Activated CD8-positive, alpha-beta memory T cell treated with anti-CD3 and anti-CD28 coated beads for 1 hour (primary cell): Measurements from ENCODE around the gene TRPV6.

Experiments
- DNase-seq, 2 donors: peaks; one replicate each; pipeline ENCODE4 v3.0.0-alpha.2; 2020; ENCODE audit warnings: low read depth in 1 of 2; ENCODE audit errors: extremely low read depth in 1 of 2

Gene TRPV6

GRCh38 chr7:142908921-142909890, 23.7 kb upstream of the TRPV6 start:
- no peak for DNase-seq

- DNase-seq = no peak
Measured at GRCh38 chr7:142908290-142908689, 22.7 kb upstream of the TRPV6 start.

- DNase-seq = no peak
Measured at GRCh38 chr7:142906643-142907042, 21.1 kb upstream of the TRPV6 start.

DNA sequence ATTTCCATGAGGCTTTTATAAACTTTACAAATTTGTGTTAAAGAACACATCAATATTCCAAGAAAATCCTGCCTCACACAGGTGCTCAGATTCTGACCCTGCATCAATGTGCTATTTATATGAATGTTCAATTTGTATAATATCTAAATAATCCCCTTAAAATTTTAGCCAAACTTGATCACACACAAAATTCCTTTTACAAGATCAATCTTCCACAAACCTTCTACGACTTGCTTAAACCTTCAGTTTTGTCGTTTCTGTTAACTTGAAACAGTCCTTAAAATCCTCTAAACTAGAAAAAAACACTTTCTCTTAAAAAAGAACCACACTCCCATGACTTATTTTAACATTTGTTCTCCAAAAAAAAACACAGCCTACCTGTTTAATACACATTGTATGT, 20.2 kb upstream of the TRPV6 start:
- DNase-seq = no peak

DNA sequence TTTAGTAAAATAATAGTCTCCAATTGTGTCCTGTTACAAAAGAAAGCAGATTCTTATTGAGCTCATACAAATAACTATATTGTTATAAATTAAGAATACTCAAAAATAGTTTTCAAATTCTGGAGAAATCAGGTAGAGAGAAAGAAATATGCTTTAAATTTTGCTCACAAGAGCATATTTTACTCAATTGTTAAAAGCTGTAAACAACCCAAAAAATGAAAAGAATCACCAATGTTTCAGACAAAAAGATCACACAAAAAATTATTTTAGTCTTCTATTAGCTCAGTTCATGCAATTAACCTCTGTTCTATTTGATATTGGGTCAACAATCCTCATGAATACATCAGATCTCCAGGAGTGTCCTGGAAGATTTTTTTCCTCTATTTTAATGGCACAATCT, 18.6 kb upstream of the TRPV6 start:
- no peak for DNase-seq

DNA sequence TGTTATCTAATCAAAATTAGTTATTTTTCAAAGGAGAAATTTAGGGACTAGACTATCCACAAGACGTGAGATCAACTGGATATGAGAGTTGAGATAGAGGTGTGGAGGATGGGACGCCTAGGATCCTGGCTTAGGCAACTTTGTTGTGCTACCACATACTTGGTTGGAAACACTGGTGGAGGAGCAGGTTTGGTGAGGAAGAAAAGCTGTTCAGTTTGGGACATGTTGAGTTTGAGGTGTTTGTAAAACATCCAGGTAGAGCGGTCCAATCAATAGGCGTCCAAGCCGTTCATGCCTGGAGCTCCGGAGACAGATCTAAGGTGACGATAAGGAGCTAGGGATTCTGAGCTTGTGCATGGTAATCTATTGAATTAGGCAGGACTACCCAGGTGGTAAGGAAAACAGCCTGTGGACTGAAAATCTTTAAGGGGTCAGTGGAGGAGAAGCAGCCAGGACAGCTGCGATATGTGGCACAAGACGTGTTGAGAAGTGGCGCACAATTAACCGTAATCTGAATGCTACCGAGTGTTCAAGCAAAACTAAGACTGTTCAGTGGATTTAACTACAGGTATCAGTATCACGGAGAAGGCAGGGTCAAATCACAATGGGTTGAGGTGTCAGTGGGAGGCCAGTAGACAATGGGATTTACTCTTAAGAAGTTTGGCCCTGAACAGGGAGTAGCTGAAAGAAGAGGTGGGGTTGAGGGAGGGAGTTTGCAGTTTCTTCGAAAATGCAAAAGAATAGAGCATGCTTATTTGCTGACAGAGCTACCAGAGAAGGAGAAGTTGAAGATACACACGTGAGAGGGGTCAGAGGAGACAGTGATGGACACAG, 16.1 kb upstream of the TRPV6 start:
- no peak for DNase-seq

GRCh38 chr7:142899661-142900060, 14.1 kb upstream of the TRPV6 start:
- no peak for DNase-seq

GRCh38 chr7:142898377-142899170, 13.0 kb upstream of the TRPV6 start:
- no peak for DNase-seq

DNA sequence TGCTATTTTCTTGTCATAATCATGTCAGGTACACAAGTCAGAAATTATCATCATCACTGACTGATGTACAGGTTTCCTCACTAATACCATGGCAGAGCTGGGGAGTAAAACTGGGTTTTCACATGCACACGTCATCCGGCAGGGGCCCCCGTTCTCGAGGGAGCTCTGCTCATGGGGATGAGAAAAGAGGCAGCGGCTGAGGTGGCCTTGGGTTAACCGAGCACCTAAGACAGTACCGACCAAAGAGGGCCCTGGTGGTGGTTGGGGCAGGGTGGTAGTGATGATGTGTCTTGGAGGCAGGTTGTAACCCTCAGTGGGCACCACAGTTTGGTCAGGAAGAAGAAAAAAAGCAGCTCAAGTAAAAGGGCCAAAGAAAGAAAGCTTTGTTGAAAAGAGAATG, 12.1 kb upstream of the TRPV6 start:
- DNase-seq = no peak

DNA sequence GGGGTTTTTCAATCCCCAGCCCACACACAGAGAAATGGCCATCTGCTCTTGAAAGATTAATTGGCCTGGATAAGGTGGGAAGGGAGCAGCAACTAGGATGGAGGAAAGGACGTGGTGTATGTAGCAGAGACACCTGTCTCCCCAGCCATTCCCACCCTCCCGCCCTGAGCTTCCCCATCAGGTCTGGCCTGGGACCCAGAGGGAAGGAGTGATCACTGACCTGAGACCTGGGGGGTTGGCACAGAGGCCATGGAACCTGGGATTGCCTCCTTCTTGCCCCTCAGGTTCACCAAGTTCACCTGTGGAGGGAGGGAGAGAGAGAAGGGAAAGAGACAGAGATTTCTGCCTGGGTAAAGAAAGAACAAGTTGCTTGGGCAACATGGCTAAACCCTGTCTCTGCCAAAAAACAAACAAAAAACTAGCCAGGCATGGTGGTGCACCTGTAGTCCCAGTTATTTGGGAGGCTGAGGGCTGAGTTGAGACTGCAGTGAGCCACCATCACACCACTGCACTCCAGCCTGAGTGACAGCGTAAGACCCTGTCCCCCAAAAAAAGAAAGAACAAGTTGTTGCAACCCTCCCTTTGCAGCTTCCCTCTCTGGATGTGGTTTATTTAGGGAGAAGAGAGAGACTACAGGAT, 11.3 kb upstream of the TRPV6 start:
- no peak for DNase-seq

GRCh38 chr7:142896151-142896550, 10.6 kb upstream of the TRPV6 start:
- DNase-seq = no peak

GRCh38 chr7:142894985-142895593, 9.5 kb upstream of the TRPV6 start:
- no peak for DNase-seq

GRCh38 chr7:142894112-142894984, 8.8 kb upstream of the TRPV6 start:
- no peak for DNase-seq

- DNase-seq = no peak
Measured at GRCh38 chr7:142892951-142893350, 7.4 kb upstream of the TRPV6 start.

- no peak for DNase-seq
Measured at GRCh38 chr7:142891490-142892082, 6.0 kb upstream of the TRPV6 start.

DNA sequence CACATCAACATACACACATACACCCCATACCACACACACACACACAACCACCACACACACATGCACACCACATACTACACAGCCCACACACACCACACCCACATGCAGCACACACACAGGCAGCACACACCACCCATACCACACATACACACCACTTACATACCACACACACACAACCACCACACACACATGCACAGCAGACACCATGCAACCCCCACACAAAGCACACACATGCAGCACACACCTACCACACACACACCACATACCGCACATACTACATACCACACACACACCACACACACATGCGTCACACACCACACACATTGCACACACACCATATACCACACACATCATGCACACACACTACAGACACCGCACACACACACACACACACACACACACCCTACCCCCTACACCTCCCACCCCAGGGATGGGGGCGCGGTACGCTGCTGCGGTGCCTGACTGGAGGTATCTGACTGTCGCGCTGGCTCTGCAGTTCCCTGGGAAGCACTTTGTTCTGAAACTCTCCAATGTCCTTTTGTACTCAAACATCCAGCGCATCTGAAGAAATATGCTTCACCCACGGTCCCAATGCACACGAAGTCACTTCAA, 5.4 kb upstream of the TRPV6 start:
- no peak for DNase-seq

DNA sequence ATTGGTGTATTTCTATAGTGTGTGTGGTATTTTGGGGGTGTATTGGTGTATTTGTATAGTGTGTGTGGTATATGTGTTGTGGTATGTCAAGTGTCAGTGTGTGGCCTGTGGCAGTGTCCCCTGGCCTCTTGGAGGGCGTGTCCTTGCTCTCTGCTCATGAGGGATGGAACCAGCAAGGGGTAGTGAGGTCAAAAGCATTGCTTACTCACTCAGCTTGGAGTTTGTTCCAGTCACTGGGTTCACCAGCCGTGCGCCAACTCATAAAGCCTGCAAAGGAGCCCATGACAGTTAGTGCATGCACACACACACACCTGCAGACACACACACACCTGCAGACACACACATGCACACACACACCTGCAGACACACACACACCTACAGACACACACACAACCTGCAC, 4.3 kb upstream of the TRPV6 start:
- no peak for DNase-seq

DNA sequence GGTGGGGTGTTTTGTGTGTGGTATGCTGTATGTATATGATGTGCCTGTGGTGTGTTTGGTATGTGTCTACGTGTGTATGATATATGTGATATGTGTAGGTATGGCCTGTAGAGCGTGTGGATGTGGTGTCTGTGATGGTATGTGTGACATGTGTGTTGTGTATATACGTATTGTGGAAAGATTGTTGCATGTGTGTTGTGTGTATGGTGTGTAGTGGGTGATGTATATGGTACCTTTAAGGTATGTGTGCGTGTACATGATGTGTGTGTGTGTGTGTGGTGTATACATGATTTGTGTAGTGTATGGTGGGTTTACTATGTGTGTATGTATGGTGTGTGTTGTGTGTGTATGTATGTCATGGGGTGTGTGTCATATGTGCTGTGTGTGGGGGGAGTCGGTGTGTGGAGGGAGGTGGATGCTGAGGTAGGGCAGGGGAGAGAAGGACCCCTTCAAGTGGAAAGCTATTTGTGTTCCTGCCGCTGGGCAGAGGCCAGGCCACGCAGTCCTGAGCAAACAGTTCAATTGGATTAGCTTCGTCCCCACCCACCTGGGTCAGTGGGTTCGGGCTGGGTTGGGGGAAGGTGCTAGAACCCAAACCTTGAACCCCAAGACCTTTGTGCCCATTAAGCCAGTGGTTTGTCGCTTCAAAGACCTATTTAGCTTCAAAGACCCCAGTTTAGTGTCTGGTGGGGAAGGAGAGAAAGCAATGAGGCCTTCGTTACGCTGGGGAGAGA, 1.9 kb upstream of the TRPV6 start:
- DNase-seq = no peak
